ENCODE measurements around the gene MYEOV. TPM values are rescaled to one million over a fixed set of nuclear protein-coding genes. Genes with fewer than 3 reads are reported as not detected.
A peak's percentile ranks its signal among the peaks of the same experiment; 100 is the strongest.

MYEOV gene
- total RNA-seq, 3 donors from 2014 or later = 2.8 to 7.5 (median 6.2) TPM

DNA sequence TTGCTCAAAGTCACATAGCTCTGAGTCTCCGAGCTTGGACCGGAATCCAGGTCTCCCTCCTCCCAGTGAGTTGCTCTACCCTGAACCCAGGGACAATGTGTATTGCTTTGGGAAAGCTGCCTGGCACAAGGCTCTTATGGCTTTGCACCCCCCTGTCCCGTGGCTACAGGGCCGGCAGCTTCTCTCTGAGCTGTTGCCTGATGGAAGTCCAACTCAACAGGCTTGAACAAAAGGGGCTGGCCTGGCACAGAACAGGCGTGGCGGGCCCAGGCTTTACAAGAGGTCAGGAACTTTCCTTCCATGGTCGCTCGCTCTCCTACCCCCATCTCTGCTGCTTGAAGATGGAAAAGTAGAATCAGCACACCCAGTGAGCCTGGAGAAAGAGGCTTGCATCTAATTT, 34.3 kb downstream of the MYEOV start:
- Histone ChIP-seq H3K36me3 (ENCODE audit: low read depth) (no peaks in the 10 kb centered on the region), H3K9me3 (no peaks in the 10 kb centered on the region), H3K4me1 (ENCODE audit: low read depth) (no peaks in the 10 kb centered on the region), H3K4me3 (no peak overlapping the region)
- intact Hi-C loops (cut with DNase I, micrococcal nuclease) = no loop called here
- DNase-seq (peak in 1 of 3 donors; percentile 13), ATAC-seq (no peak)
- TF ChIP-seq, protein P1, sequence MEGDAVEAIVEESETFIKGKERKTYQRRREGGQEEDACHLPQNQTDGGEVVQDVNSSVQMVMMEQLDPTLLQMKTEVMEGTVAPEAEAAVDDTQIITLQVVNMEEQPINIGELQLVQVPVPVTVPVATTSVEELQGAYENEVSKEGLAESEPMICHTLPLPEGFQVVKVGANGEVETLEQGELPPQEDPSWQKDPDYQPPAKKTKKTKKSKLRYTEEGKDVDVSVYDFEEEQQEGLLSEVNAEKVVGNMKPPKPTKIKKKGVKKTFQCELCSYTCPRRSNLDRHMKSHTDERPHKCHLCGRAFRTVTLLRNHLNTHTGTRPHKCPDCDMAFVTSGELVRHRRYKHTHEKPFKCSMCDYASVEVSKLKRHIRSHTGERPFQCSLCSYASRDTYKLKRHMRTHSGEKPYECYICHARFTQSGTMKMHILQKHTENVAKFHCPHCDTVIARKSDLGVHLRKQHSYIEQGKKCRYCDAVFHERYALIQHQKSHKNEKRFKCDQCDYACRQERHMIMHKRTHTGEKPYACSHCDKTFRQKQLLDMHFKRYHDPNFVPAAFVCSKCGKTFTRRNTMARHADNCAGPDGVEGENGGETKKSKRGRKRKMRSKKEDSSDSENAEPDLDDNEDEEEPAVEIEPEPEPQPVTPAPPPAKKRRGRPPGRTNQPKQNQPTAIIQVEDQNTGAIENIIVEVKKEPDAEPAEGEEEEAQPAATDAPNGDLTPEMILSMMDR (IDR thresholded peaks at IDR 0.05) = no peak

GRCh38 chr11:69329581-69329980, 35.6 kb downstream of the MYEOV start:
- Histone ChIP-seq H3K4me3 (no peak overlapping the region), H3K4me1 (ENCODE audit: low read depth) (no peaks in the 10 kb centered on the region), H3K36me3 (ENCODE audit: low read depth) (no peaks in the 10 kb centered on the region), H3K9me3 (no peaks in the 10 kb centered on the region)
- no peak for ATAC-seq
- intact Hi-C loops (cut with DNase I, micrococcal nuclease) = no loop called here
- DNase-seq = no peak
- TF ChIP-seq, protein P1 (IDR thresholded peaks at IDR 0.05) = no peak

DNA sequence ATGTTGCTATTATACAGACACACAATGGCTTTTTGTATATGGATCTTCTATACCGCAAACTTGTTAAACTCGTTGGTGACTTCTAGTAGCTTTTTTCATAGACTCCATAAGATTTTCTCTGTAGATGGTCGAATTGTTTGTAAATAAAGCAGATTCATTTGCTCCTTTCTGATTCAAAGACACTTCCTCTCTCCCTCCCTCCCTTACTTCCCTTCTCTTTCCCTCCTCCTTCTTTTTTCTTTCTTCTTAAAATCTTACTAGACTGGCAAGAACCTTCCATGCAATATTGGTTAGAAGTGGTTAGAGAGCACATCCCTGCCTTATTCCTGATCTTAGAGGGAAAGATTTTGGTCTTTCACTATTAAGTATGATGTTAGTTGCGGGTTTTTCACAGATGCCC, 36.4 kb downstream of the MYEOV start:
- DNase-seq (no peak), ATAC-seq (no peak)
- intact Hi-C loops (cut with DNase I, micrococcal nuclease) = no loop called here
- Histone ChIP-seq H3K4me3 (no peak overlapping the region), H3K9me3 (no peaks in the 10 kb centered on the region), H3K36me3 (ENCODE audit: low read depth) (no peaks in the 10 kb centered on the region), H3K4me1 (ENCODE audit: low read depth) (no peaks in the 10 kb centered on the region)
- TF ChIP-seq, protein P1 (IDR thresholded peaks at IDR 0.05) = no peak

GRCh38 chr11:69333149-69333710, 39.3 kb downstream of the MYEOV start:
- ATAC-seq = no peak
- no peak for DNase-seq

GRCh38 chr11:69333879-69334278, 39.9 kb downstream of the MYEOV start:
- ATAC-seq (no peak), DNase-seq (no peak)
- Histone ChIP-seq H3K36me3 (ENCODE audit: low read depth) (no peaks in the 10 kb centered on the region), H3K4me3 (no peak overlapping the region), H3K4me1 (ENCODE audit: low read depth) (peaks cover 5% of the 10 kb centered on the region), H3K9me3 (no peaks in the 10 kb centered on the region)
- TF ChIP-seq, protein P1 (IDR thresholded peaks at IDR 0.05) = no peak
- intact Hi-C loops (cut with DNase I, micrococcal nuclease) = no loop called here

More at GRCh38 chr11:69333149-69333710, 39.3 kb downstream of the MYEOV start:
- Histone ChIP-seq H3K4me3 (no peak overlapping the region), H3K4me1 (ENCODE audit: low read depth) (peaks cover 5% of the 10 kb centered on the region), H3K9me3 (no peaks in the 10 kb centered on the region), H3K36me3 (ENCODE audit: low read depth) (no peaks in the 10 kb centered on the region)
- intact Hi-C loops (cut with DNase I, micrococcal nuclease) = no loop called here
- TF ChIP-seq, protein P1 (IDR thresholded peaks at IDR 0.05) = no peak

Data from mucosa of descending colon (tissue), 3 donors.